CMK (cell line): ENCODE measurements around the gene EZR.
"Not testable (repeated sequence)": the region's sequence is repeated elsewhere in the genome, so short reads cannot be mapped to it uniquely, and the experiment has no call there.

Experiments
- DNase-seq: peaks from one replicate; pipeline ENCODE4 v3.0.0-alpha.2; 2010; ENCODE audit warnings: low read depth

Gene EZR

DNA sequence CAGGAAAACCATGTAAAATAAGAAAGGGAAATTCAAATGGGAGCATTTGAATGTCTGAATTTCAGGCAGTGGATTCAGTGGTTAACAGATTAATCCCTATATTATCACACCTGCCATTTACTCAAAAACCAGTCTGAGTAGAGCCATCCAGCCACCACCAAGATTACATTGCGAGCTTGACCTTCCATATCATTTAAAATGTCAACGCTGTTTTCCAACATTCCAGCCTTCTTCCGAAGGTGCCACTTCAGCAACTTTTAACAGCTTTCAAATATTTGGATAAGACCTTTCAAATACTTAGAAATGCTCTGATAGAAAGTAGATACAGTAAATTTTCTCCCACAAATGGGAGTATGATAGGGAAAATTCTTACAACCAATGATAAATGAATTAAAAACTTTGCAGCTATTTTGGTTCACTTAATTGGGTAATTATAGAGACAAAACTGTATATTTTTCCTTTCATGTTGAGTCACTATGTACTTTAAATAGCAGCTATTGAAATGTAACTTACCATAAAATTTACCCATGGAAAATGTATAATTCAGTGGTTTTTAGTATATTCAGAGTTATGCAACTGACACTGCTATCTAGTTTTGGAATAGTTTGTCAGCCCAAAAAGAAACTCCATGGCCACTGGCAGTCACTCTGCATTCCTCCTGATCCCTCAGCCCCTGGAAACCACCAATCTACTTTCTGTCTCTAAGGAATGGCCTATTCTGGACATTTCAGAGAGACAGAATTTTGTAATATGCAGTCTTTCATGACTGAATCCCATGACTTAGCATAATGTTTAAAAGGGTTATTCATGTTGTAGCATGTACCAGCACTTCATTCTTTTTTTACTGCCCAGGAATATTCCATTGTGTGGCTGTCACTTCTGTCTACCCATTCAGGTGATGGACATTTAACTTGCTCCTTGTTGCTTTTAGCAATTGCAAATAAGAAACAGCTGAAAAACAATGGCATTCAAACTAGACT lies 21.5 kb downstream of the EZR start:
- DNase-seq, result no peak

DNA sequence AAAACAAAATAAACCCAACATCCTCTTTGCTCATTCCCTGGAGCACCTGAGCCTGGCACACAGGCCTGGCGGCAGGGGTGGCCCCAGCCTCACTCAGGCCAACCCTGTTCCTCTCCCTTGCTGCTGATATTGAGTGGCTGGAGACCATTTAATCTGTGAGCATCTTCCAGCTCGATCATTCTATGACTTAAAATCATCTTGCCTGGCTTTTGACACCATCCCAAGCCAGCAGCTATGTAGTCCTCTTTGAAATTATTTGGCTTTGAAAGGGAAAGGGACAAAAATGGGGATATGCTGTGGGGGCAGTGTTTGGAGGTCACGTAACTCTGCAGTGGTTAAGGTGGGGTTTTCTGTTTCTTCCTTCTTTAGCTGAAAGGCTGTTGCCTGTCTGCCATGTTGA lies 22.8 kb downstream of the EZR start:
- no peak for DNase-seq

DNA sequence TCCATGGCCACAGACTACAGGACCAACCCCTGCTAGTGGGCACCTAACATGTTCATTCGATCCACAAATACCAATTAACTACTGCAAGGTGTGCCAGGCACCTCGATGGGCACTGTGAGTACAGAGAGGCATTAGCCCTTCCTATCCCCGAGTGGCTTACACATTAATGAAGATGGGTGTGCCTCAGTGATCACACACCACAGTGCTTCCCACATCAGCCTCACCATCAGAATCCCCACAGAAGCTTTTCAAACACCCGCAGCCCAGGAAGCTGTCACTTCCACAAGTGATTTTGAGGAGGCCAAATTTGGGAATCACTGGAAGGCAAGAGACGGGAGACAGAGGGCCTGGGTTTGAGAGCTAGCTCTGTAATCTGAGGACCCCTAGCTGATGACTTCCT lies 23.7 kb downstream of the EZR start:
- DNase-seq, result no peak

DNA sequence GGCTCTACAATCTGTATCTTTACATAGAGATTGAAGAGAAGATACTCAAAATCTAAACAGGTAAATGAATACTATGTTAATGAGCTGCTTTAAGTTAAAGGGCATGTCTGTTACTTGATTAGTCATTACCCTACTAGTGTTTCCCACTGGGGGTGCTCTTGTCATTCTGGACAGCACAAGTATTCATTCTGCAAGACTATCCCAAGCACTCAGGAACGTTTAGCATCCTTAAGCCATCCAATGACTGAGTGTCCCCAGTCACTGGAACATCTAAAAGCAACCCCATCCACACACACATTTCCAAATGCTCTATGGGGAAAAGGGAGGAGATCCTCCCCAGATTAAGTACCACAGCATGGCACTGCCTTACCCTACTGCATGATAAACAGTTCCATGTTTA lies 25.7 kb downstream of the EZR start:
- no peak for DNase-seq

DNA sequence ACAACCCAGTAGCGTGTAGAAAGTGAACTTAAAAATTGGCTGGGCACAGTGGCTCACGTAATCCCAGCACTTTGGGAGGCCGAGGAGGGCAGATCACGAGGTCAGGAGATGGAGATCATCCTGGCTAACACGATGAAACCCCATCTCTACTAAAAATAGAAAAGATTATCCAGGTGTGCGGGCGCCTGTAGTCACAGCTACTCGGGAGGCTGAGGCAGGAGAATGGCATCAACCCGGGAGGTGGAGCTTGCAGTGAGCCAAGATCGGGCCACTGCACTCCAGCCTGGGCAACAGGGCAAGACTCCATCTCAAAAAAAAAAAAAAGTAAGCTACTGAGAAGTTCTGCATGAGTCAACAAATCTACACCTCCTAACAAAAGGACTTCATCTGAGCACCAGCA lies 26.7 kb downstream of the EZR start:
- DNase-seq, result not testable (repeated sequence)

- no peak for DNase-seq
Observed at GRCh38 chr6:158791274-158791855, 27.8 kb downstream of the EZR start.

DNA sequence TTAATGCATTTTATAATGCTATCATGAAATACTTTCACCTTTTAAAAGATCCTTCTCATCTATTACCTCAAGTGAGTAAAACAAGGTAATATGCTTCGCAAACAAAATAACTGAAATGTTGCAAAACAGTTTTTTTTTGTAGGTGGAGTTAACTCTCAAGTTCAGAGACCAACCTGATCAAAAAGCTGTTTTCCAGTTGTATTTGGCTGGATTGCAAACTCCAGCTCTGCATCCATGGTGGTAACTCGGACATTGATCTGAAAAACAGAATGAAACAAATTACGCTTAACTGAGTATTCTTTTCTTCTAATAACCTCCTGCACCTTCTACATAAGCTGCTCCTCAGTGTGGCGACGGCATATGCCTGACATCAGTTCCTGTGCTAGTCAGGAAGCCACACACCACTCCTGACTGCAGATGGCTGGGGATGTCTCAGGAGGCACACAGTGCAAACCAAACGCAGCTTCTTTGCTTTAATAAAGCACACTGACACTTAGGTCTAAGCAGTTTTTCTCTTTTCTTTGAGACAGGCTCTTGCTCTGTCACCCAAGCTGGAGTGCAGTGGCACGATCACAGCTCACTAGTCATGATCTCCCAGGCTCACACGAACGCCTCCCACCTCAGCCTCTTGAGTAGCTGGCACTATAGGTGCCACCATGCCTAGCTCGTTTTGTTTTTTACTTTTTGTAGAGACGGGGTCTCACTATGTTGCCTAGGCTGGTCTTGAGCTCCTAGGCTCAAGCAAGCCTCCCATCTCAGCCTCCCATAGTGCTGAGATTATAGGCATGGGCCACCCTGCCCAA lies 29.9 kb downstream of the EZR start:
- DNase-seq, result no peak

DNA sequence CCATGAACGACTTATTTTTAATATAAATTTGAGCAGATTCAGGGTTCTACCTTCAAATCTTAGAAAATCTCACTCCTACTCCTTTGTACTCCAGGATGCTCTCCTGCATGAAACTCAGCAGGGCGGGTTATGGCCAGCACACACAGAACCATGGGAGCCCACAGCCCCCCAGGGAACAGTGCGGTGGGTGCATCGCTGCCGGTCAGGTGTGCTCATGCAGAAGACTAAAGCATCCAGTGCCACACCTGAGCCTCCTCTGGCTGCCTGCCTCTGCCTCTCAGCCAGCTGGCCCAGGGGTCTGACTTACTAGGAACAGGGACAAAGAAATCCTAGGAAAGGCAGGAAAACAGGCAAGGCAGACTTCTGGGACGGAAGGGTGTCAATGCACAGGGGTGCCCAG lies 31.8 kb downstream of the EZR start:
- DNase-seq, result no peak

- no peak for DNase-seq
Observed at GRCh38 chr6:158786645-158787304, 32.4 kb downstream of the EZR start.

DNA sequence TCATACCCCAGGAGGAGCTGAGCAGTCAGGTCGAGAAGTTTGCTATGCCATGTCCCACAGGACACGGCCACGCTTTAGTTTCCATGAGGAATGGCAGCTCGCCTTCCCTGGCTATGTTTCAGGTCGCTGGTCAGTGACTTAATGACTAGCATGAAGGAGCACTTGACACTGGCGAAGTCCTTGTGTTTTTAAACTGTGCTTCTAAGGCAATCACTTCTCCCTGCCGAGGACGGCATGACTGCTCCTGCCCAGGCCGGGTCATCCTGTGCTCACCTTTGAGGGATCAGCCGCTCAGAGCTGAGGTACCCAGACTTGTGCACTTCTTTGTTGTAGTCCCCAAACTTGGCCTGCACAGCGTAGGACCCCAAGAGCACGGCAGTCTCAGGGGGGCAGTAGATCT lies 34.1 kb downstream of the EZR start:
- no peak for DNase-seq

DNA sequence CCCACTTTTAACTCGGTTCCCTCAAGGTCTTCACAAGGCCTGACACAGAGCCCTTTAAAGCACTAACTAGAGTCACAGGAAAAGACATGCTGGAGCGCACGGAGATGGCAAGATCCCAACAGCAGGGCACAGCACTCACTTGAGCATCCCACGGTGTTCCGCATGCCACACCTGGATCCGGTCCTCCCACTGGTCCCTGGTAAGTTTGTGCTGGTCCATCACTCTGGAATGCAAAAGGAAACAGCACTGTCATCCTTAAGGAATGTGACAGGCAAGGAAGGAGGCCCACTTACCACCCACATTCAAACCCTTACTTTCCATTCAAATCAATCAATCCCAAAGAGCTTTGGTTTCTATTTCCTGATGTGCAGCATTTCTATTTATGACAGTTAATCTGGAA lies 34.7 kb downstream of the EZR start:
- DNase-seq, result no peak

DNA sequence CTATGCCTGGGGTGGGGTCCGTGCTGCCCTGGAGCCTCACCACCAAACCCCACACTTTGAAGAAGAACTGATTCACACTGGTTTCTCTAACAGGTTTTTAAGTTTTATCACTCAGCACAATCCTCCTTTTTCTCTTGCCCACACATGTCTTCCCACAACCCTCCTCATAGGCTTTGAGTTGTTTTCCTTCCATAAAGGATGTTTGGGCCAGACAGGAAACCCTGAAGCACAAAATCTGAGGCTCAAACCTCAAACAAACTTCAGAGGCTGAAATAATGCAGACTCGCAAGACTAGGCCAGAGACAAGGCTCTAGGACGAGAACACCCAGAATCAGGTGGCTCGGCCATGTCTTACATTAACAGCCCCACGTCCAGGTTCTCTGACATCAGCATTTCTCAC lies 35.3 kb downstream of the EZR start:
- DNase-seq, result no peak

GRCh38 chr6:158783167-158783450 lies 36.1 kb downstream of the EZR start:
- DNase-seq, result no peak

DNA sequence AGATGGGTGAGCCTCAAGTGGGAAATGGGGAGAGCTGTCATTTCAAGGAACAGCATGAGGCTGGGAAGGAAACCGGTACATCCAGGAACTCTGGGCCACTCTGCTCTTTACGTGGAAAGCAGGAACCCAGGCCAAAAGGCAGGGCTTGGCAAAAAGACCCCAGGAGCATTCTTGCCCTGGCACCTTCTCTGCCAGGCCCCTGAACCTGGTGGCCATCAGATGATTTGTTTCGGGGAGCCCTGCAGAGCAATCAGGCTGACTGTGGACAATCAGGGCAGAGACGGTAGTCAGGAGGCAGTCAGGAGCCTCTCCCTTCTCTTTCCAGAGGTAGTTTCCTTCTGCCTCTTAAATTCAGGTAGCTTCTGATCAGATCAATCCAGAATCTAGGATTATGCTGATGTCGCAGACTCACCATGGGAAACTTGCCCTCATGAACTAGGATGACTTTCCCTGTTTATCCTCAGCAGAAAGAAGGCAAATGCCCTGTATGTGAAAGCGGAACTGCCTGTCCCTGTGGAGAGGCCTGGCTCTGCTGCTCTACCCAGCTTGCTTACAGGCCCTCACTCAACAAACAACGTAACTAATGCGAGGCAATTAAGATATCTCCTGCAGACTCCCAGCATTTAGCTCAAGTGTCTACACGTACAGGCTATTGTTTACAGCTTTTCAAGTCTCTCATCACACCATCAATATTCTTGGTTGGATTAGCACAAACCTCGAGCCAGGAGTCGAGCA lies 36.6 kb downstream of the EZR start:
- no peak for DNase-seq

DNA sequence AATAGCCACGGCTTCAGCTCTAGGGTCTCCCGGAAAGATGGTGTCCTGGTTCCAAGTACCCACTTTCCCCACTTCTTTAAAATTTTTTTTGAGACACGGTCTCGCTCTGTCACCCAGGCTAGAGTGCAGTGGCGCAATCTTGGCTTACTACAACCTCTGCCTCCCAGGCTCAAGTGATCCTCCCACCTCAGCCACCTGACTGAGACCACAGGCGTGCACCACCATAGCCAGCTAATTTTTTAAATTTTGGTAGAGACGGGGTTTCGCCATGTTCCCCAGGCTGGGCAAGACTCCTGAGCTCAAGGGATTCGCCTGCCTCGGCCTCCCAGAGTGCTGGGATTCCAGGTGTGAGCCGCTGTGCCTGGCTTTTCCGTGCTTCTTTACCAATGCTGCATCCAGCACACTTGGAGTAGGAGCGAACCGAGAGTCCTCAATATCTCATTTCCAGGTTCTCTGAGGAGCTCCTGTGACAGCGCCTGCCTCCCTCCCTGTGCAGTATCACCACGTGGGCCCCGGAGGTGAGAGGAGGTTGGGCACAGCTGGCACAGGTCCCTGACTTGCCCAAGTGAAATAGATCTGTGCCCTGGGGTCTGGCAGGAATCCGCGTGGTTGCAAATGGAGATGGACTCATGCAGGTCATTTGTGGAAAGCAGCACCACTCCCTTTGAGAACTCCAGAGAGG lies 37.3 kb downstream of the EZR start:
- DNase-seq, result no peak

DNA sequence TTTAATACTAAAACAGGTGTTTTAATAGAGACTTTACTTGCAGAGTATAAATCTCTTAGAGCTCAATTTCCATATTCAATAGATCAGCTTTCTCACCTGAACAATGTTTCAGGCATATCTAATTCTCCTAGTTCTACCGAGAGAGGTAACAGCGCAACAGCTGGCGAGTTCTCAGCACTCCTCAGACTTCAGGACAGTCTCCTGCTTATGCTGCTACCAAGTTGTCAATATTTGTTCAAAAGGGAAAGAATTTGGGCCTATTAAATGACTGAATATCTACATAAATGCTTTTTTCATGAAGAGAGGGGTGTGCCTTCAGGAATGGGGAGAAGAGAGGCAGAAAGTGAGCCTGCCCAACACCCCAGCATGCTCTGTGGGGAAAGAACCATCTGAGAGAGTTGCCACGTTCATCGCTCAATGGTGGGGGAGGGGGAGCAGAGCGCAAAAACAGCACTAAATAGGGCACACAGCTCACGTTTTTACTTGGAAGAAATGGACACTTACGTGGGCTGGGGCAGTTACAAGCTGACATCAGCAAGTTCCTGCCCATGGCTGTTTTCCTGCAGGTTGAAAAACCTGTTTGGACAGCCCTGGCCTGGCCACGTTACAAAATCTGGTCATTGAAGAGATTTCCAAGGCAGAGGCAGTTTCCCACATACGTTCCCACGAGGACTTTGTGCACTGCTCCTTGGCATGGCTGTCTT lies 38.0 kb downstream of the EZR start:
- no peak for DNase-seq

- DNase-seq, result no peak
Observed at GRCh38 chr6:158780246-158780884, 38.8 kb downstream of the EZR start.

DNA sequence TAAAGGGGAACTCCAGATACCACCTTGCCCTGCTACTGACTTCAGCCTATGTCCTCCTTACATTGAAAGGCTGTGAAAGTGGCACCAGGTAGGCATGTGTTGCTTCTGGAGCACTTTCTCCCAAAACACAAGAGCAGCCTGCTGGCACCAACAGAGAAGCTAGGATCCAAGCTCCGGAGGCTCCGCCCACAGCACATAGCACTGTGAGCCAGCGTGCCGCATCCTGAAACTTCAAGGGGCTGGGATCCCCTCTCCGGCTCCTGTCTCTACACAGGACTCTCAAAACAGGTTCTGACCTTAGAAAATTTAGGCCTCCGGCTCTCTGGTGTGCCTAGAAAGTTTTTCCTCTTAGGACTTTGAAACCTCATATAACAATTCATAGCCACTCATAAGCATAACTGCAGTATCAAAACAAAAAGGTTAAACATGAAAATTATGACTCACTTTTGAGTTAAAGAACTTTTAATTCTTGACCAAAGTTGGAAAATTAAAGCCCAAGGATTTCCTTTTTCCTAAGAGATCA lies 41.1 kb downstream of the EZR start:
- no peak for DNase-seq

- no peak for DNase-seq
Observed at GRCh38 chr6:158777510-158777909, 41.7 kb downstream of the EZR start.

DNA sequence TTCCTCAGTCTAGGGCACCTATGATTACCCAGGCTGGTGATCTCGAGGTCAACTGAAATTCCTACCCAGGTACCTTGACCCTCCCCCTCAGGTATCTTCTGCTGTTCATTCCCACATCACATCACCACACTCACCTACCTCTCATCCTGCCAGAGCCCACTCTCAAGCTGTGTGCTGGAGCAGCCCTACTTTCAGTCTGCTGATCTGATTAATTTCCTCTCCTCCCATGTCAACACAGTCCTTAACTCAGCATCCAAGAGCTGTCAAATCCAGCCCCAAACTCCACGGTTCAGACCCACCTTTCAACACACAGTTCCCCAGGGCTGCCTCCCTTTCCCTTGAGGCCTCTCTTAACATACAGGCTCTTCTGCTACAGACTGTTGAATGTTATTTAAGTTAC lies 42.4 kb downstream of the EZR start:
- DNase-seq, result no peak
